GM18873 (cell line): ENCODE measurements around the gene BORCS6.

Source experiments
- ATAC-seq: cut with Tn5 transposase; IDR thresholded peaks from one replicate; pipeline ENCODE4 v1.9.1; 2021; ENCODE audit warnings: mild to moderate bottlenecking, moderate library complexity, moderate number of reproducible peaks; ENCODE audit not compliant: unreplicated experiment, low FRiP score

BORCS6 gene

DNA sequence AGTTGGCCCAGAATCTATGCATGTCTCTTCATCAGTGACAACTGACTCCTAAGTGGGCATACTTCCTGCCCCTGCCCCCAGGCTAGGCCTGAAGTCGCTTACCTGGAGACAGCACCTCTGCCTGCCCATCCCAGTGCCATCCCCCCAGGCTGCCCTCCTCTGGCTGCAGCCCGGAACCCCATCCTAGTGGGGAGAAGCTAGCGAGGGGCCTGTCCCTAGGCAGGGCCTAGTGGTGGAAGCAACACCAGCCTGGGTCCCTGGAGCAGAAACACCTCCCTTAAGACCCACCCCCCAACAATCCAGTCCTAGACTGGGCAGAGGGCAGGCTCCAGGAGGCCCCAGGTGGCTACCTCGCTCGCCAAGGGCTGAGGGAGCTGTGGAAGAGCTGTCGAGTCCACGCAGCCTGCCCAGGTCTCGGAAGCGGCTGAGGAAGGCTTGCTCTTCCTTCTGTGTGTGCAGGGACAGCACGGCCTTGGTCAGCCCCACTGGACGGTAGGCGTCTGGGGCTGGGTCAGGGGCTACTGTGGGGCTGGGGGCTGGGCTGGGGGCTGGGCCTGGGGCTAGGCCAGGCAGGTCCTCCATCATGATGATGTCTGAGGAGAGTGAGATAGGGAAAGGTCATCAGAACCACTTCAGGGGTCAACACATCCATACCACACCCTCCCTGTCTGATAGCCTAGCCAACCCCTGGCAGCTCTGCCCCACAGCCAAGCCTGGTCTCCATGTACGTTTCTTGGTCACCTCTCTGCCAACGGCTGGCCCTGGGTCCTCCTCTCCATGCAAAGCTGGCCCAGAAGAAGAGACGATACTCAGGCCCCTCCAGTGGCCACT, 45.4 kb downstream of the BORCS6 start:
- no peak for ATAC-seq

GRCh38 chr17:8143581-8144400, 46.2 kb downstream of the BORCS6 start:
- ATAC-seq, result no peak

DNA sequence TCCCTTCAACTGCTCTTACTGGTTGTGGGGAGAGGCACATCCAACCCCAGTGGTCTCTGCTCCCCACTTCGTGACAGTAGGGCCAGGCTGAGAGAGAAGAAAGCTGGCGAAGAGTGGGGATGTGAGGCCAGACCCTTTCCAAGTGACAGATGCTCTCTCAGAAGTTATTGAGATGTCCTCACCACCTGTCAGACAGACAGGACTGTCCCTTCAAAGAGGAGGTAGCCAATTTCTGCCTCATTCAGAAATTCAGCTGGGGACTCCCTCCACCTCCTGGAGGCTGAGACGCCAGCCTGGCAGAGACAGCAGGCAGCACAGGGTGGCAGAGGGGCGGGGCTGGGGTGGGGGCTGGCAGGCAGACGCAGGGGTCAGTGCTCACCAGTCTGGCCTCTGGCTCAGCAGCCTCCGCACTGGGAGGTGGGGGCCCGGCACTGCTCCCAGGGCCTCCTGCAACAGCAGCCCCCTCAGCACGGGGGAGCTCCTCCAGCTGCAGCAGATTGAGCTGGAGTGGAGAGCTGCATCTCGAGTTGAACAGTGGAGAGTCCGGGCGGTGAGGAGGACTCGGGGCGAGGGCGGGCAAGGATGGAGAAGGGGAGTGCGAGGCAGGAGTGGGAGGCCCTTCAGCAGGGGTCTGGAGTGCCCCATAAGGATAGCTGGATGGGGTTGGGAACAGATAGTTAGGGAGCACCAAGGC, 46.9 kb downstream of the BORCS6 start:
- no peak for ATAC-seq

DNA sequence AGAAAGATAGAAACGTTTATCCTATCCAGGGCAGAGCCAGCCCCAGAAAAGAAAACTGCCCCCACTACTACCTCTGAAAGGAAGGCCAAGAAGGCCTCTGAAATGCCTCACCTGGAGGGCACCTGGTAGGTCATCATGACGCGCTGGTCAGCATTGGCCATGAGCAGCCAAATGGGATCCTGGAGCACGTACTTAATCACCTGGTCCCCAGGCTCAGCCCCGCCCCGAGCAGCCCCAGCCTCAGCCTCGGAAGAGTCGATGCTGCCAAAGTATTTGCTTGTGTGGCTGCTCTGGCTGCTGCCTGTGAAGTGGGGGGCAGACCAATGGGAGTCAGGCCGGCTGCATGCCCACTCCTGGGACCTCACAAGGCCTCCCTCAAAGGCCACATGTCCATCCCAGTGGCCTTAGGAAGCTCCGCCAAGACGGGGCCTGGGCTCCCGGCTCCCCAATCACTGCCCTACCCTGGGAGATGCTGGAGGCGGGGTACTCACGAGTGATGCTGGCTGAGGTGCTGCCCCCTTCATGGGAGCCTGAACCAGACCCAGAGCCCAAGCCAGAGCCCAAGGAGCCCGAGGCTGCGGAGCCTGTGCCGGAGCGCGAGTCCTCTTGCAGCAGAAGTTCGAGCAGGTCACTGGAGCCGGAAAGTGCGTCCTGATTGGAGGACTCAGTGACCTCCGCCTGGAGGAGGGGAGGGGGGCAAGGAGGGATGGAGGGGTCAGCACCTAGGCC, 47.7 kb downstream of the BORCS6 start:
- no peak for ATAC-seq

- no peak for ATAC-seq
Measured at GRCh38 chr17:8141741-8142140, 48.2 kb downstream of the BORCS6 start.

DNA sequence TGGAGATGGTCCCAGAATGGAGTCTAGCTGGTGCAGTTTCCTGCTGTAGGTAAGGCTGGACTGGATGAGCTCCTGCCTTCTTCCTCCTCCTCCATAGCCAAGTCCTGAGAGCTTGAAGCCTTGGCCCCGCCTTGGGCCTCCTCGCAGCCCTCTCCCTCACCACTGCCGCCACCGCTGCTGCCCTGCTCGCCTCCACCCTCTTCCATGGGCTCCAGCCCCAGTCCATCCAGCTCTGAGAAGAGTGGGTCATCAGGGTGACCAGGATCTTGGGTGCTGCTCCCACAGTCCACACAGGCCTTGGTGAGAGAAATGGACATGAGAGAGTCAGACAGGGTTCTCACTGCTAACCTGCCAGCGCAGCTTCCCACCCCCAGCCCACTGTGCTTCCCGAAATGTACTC, 48.9 kb downstream of the BORCS6 start:
- no peak for ATAC-seq

DNA sequence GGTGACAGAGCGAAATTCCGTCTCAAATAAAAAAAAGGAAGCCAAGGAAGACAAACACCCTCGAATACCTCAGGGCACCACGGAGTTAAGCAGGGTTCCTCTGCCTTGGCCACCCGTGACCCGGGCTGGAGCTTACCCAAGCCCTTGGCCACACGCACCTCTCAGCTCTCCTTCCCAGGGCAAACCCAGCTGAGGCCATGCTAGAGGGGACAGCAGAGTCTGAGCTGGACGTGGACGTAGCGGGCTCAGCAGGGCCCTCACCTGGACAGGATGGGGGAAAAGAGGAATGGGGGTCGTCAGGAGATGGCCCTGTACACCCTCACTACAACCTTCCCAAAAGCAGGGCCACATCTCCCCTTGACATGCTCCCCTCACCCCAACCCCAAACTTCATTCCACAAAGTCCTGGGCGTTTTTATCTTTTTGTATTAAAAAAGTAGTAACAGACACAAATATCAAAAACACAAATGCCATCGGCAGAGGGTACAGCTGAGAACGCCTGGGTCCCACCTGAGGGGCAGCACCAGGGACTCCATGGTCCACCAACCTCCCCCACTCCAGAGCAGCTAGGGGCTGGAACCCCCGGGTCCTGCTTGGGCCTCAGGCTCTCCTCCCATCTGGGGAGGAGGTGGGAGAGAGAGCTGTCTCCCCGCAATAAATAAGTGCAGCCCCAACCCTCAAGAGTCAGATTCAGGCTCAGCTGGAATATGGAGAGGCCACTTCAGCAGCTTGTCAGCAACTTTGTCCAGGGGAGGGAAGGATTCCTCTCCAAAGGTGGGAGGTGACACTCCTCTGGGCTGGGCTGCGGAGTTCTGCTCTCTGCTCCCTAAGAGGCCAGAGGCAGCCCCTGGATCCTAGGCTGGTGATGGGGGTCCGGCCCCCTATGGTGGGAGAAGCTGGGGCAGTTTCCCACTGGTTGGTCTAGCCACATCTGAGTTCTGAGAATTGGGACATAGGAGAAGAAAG, 49.6 kb downstream of the BORCS6 start:
- ATAC-seq, result no peak

- ATAC-seq, result peak; percentile 55
Measured at GRCh38 chr17:8138672-8139371, 51.2 kb downstream of the BORCS6 start.

GRCh38 chr17:8138374-8138671, 51.7 kb downstream of the BORCS6 start:
- no peak for ATAC-seq
